Suprapubic skin (tissue), 4 donors: ENCODE results near the gene MICALL2. TPM values are rescaled to one million over a fixed set of nuclear protein-coding genes. Genes with fewer than 3 reads are reported as not detected.

Source experiments
- DNase-seq, 2 donors: peaks; one replicate each; pipeline ENCODE4 v3.0.0-alpha.2; 2019; ENCODE audit warnings: low spot score in 2 of 2
- H3K27ac ChIP-seq: fragments of 200-600 bp; sonication (generic); one replicate; pipeline ENCODE4 v1.5.1; 2019
- H3K27me3 ChIP-seq: fragments of 200-600 bp; sonication (generic); one replicate; pipeline ENCODE4 v1.5.1; 2019
- H3K36me3 ChIP-seq: fragments of 200-600 bp; sonication (generic); one replicate; pipeline ENCODE4 v1.5.1; 2019
- H3K4me1 ChIP-seq: fragments of 200-600 bp; sonication (generic); one replicate; pipeline ENCODE4 v1.5.1; 2019
- H3K4me3 ChIP-seq: fragments of 200-600 bp; sonication (generic); one replicate; pipeline ENCODE4 v1.5.1; 2019; ENCODE audit warnings: mild to moderate bottlenecking
- H3K9me3 ChIP-seq: fragments of 200-600 bp; sonication (generic); one replicate; pipeline ENCODE4 v1.5.1; 2019
- CTCF ChIP-seq, 2 donors: fragments of 200-600 bp in 1 of 2; fragments of 450-650 bp in 1 of 2; sonication (generic) in 1 of 2; IDR thresholded peaks; one replicate each; pipeline ENCODE4 v1.5.1; 2016 to 2019; ENCODE audit warnings: antibody characterized with exemption in 2 of 2, mild to moderate bottlenecking in 1 of 2, moderate library complexity in 1 of 2
- EP300 ChIP-seq: sonication (generic); formaldehyde crosslinking; IDR thresholded peaks from one replicate; pipeline ENCODE4 v1.6.1; 2017; ENCODE audit warnings: antibody characterized with exemption
- POLR2A ChIP-seq, 2 donors: fragments of 450-650 bp; IDR thresholded peaks; one replicate each; pipeline ENCODE4 v1.6.1; 2017; ENCODE audit warnings: antibody characterized with exemption in 2 of 2, mild to moderate bottlenecking in 2 of 2, moderate library complexity in 2 of 2
- POLR2AphosphoS5 ChIP-seq, 3 donors: sonication (generic); formaldehyde crosslinking; IDR thresholded peaks; one replicate each; pipeline ENCODE4 v1.6.1; 2017; ENCODE audit warnings: antibody characterized with exemption in 3 of 3
- WGBS: methylation state at CpG from one replicate; pipeline ENCODE4 v1.1.5; 2018; 5-methylcytosine and 5-hydroxymethylcytosine counted together
- total RNA-seq, 4 donors: library from RNA; depleted of rRNA; stranded (reverse); fragments of >200 nt; gene quantifications; one replicate each; pipeline ENCODE4 v1.1.0, GENCODE V29; 2016

Gene MICALL2
- total RNA-seq, 4 donors from 2014 or later = 15.7 to 23.5 (median 16.9) TPM

- TF ChIP-seq EP300 (no peak), POLR2AphosphoS5 (IDR thresholded peaks at IDR 0.05) (no peak), CTCF (IDR thresholded peaks at IDR 0.05) (no peak), POLR2A (IDR thresholded peaks at IDR 0.05) (no peak)
- Histone ChIP-seq H3K4me3 (no peak overlapping the region), H3K36me3 (no peaks in the 10 kb centered on the region), H3K27ac (no peak overlapping the region), H3K9me3 (no peaks in the 10 kb centered on the region), H3K27me3 (peaks cover 94% of the 10 kb centered on the region), H3K4me1 (no peaks in the 10 kb centered on the region)
- DNase-seq = no peak
- WGBS = 63% methylated on average over 21 of the region's 25 CpGs
Measured at GRCh38 chr7:1386623-1387220, 72.5 kb downstream of the MICALL2 start.

- TF ChIP-seq POLR2AphosphoS5 (IDR thresholded peaks at IDR 0.05) = no peak
- TF ChIP-seq POLR2A (IDR thresholded peaks at IDR 0.05) = no peak
- TF ChIP-seq CTCF (IDR thresholded peaks at IDR 0.05) = no peak
- no peak for TF ChIP-seq EP300
- Histone ChIP-seq H3K4me3 (no peak overlapping the region), H3K36me3 (no peaks in the 10 kb centered on the region), H3K4me1 (no peaks in the 10 kb centered on the region), H3K9me3 (no peaks in the 10 kb centered on the region), H3K27me3 (peaks cover 94% of the 10 kb centered on the region), H3K27ac (no peak overlapping the region)
- DNase-seq = no peak
- WGBS = 72% methylated on average over 11 of the region's 38 CpGs
Measured at GRCh38 chr7:1385809-1386622, 73.3 kb downstream of the MICALL2 start.

GRCh38 chr7:1385086-1385808, 74.0 kb downstream of the MICALL2 start:
- Histone ChIP-seq H3K4me3 (no peak overlapping the region), H3K9me3 (no peaks in the 10 kb centered on the region), H3K4me1 (no peaks in the 10 kb centered on the region), H3K27ac (no peak overlapping the region), H3K27me3 (peaks cover 96% of the 10 kb centered on the region), H3K36me3 (no peaks in the 10 kb centered on the region)
- TF ChIP-seq POLR2A (IDR thresholded peaks at IDR 0.05) = no peak
- TF ChIP-seq CTCF (IDR thresholded peaks at IDR 0.05) = no peak
- TF ChIP-seq EP300 = no peak
- TF ChIP-seq POLR2AphosphoS5 (IDR thresholded peaks at IDR 0.05) = no peak
- DNase-seq = no peak
- 60% methylated on average over 8 of the region's 23 CpGs for WGBS

Other genes with a start within 250 kb of the MICALL2 start
- gene UNCX, start 226.6 kb downstream of the MICALL2 start, total RNA-seq = not detected
- gene INTS1, start 44.9 kb upstream of the MICALL2 start, total RNA-seq = 10 to 100 TPM; 45.7 to 96.5 (median 75.8) TPM
- gene MAFK, start 71.2 kb upstream of the MICALL2 start, total RNA-seq = 10 to 100 TPM; 29.3 to 65.0 (median 36.2) TPM
- gene TMEM184A, start 96.7 kb upstream of the MICALL2 start, total RNA-seq = 100 to 1,000 TPM in 3 of 4 donors, 10 to 100 TPM in 1; 55.0 to 234 (median 112) TPM
- 10 to 100 TPM; 35.7 to 79.0 (median 62.0) TPM for gene PSMG3, start 110.6 kb upstream of the MICALL2 start, total RNA-seq
- 1 to 10 TPM; 1.4 to 2.5 (median 1.9) TPM for gene ELFN1, start 210.8 kb upstream of the MICALL2 start, total RNA-seq